Ecto neural progenitor cell (in vitro differentiated cells): Measurements from ENCODE around the gene DHRS13.
"Not testable (repeated sequence)": the region's sequence is repeated elsewhere in the genome, so short reads cannot be mapped to it uniquely, and the experiment has no call there.

Experiments used
- DNase-seq: peaks from one replicate; pipeline ENCODE4 v3.0.0-alpha.2; 2018; ENCODE audit warnings: low spot score

Gene DHRS13

DNA sequence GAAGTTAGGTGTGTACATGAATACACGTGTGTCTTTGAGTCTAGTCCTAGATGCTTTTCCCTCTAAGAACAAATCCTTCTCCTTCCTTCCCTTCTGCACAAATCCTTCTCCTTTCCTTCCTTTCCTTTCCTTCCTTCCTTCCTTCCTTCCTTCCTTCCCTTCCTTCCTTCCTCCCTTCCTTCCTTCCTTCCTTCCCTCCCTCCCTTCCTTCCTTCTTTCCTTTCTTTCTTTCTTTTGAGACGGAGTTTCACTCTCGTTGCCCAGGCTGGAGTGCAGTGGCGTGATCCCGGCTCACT lies 615 bp upstream of the DHRS13 start:
- DNase-seq, result not testable (repeated sequence)

DNA sequence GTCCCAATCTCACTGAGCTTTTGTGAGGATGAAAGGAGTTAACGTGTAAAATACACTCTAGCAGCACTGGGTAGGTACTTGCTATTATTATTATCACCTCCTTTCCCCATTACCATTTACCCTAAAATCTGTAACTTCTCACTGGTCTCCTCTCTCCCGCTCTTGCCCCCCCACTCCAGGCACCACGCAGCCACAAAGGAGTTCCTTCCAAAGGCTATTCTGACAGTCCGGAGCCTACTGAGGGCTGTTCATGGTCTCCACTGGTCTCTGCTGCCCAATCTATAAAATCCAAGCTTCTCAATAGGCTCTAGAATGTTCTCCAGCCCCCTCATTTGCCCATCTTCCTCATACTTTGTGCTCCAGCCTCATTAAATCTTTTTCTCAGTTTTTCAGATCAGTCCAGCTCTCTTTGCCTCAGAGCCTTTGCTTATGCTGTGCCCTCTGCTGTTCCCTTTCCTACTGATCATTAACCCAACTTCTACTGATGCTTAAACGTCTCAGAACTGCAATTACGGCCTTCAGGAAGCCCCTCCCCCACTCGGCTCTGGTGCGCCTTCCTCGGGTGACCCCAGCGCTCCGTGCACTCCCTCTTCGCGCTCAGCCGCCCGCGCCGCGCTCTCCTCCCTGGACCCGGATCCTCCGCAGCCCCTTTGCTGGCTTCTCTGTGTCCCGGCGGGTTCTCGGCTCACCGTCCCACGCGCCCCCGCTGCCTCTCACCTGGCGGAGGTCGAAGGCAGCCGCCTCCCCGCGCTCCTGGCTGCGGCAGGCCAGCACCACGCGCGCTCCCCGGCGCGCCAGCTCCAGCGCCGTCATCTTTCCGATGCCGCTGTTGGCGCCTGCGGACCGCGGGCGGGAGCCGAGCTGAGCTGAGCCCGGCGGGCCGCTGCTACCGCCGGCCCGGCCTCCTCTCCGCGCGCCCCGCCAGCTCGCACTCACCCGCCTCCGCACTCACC lies 737 bp downstream of the DHRS13 start:
- DNase-seq, result no peak

DNA sequence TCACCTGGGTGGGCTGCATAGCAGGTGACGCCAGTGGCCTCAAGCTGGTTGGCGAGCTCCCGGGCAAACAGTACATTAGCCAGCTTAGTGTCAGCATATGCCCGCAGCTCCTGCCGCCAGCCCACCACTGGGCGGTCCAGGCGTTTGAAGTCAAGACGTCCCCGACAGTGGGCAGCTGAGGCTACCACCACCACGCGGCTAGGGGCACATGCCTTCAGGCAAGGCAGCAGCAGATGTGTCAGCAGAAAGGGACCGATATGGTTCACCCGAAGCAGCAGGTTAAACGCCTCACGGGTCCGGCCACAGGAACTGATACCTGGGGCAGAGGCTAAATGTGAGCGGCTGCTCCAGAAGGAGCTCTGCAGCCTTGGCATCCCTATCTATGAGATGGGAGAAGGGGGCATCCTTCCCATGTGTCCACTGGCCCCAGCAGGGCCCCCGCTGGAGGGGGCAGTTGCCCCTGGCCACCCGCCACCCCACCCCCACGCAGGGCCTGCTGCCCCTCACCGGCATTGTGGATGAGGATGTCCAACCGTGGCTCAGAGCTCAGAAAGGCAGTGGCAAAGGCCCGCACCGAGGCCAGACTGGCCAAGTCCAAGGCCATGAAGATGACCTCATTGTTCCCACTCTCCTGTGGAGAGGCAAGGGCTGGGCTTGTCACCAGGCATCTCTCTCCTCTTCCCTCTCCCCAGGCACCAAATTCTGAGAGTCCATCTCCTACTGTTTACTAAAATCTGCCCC lies 1.7 kb downstream of the DHRS13 start:
- no peak for DNase-seq

DNA sequence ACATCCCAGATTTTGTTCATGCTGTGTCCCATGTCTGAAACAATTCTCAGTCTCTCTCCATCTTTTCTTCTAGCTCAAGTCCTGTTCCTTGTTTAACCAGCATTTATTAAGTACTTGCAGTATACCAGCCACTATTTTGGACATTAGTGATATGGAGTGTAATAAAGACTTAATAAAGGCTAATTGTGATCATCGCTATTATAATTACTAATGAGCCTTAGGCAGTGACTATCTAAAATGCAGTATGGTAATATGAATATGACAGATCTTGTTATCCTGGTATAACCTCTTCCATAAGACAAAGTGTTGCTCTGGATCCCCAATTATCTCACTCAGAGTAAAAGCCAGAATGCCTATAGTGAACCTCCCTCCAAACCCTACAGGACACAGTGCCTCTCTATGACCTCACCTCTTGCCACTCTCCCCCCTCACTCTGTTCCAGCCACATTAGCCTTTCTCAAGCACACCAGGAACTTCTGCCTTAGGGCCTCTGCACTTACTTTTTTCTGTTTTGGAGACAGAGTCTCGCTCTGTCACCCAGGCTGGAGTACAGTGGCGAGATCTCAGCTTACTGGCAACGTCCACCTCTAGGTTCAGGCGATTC lies 3.6 kb downstream of the DHRS13 start:
- DNase-seq, result no peak

DNA sequence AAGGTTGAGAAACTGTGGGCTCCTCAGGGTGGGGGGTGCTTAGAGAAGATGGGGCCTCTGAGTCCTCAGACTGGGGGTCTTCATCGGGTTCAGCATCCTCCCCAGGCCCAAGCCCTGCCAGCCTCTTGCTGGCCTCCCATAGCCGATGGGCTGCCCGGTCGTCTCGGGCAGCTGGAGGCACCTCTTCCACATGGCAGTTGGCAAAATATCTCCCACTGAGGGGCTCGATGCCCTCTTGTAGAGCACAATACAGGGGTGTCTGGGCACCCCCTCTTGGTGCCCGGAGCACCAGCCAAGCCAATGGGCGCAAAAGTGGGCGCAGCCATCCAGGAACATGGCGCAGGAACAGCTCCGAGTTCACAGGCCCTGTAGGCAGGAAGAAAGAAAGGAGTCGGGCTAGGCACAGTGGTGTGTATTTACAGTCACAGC lies 4.3 kb downstream of the DHRS13 start:
- DNase-seq, result no peak

DNA sequence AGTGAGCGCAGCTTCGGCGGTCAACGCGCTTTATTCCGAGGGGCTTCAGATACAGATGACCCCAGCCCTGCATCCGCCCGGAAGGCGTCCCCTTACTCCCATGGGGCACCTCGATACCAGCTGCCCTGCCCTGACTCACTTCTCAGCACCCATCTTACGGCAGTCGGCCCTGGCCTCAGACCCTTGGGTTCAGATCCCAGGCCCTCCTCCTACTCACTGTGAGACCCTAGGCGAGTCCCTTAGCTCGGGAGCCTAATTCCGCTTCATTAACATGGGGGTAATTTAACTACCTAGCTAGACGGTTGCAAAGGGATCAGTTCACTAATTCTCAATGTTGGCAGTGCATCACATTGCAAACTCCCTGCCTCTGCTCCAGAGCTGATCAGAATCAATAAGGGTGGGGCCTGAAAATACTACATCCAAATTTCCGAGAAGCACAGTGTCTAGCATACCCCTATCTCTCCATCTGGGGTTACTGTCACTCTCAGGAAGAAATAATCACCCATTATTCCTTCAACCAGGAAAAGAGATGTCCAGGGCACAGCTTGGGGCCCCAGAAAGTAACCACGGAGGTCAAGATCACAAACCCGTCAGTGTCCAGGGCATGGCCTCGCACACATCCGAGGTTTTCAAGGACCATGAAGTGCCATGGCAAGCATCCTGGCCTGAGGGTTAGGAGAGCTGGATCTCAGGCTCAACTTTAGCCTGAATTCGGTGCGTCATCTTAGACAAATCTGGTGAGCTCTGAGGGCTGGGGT lies 4.9 kb downstream of the DHRS13 start:
- DNase-seq, result no peak

DNA sequence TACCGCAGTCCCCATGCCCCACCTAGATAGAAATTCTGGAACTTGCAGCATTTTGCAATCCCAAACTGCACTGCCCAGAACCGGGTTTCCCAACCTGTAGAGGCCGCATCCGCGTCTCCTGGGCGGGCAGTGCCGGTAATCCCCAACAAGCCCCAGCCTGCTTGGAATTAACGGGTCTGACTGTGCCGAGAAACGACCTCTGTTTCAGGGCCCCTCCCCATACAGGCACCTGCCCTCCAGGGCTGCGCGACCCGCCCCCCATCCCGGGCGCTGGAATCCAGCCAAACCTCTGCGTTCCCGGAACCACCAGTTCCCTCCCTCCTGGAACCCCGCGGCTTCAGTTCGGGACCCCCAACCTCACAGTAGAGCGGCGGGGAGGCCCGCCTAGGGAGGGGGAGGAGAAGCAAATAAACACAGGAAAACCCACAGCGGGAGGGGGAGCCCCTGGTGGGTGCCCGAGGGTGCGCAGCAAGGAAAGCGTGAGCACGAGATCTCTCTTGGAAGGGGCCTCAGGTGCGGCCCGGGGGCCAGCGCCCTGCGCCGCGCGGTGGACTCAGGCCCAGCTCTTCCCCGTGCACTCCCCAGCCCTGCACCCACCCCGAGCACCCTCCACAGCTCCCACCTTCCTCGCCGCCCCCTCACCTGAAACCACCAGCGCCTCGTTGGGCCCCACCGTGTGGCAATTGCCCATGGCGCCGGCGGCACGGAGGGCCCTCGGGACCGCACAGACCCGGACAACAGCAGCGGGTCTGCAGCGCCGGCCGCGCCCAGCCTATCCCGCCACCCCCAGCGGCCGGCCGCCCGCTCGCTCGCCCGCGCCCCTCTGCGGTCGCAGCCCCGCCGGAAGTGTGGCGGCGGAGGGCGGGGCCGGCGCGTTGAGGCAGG lies 5.8 kb downstream of the DHRS13 start, which contains the start of gene FLOT2:
FLOT2 (minus strand) TSS at position 850 of the 885 bp plus-strand sequence; CDS start at position 691, 159 bp downstream.
- peak; percentile 86 for DNase-seq

DNA sequence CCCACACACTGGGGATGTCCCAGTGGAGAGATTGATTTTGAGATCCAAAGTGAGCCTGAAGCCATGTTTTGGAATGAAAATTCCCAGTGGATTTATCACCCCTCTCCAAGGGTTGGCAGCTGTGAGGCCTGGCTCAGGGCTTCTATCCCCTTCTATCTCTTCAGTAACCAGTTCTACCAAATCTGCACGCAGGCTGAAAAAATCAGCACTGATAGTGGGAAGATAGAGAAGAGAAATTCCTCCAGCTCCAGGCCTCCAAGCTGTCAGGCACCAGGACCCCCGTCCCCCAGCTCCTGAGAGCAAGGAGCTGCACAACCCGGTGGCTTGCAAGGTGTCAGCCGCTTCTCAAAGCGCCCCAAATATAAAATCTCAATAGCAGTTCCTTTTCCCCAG lies 6.4 kb downstream of the DHRS13 start:
- no peak for DNase-seq

DNA sequence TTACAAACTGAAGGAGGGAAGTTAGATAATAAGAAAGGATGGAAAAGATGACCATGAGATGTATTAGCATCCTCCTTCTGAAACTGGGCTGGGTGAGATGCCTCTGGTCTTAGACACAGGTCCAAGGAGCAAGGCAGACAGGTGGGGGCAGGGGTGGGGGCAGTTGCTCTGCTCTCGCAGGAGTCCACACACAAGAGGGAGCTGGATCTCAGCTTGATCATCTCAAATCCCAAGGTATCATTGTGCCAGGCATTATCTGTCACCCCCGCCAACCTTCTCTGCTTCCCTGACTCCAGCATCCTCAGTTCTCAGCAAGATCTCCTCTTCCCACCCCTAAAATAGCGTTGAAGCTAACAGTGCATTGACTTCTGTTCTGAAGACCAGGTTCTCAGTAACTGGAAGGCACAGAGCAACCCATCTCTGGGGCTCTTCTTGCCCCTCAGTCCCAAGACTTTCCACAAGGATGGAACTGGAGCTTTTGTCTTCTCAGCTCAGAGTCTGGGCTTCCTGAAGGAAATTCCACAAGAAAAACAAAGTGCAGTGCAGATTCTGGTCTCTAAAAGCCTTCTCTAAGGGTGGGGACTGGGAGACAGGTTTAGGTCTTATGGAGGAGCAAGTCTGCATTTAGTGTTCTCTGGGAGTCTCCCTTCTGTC lies 7.0 kb downstream of the DHRS13 start:
- DNase-seq, result no peak

DNA sequence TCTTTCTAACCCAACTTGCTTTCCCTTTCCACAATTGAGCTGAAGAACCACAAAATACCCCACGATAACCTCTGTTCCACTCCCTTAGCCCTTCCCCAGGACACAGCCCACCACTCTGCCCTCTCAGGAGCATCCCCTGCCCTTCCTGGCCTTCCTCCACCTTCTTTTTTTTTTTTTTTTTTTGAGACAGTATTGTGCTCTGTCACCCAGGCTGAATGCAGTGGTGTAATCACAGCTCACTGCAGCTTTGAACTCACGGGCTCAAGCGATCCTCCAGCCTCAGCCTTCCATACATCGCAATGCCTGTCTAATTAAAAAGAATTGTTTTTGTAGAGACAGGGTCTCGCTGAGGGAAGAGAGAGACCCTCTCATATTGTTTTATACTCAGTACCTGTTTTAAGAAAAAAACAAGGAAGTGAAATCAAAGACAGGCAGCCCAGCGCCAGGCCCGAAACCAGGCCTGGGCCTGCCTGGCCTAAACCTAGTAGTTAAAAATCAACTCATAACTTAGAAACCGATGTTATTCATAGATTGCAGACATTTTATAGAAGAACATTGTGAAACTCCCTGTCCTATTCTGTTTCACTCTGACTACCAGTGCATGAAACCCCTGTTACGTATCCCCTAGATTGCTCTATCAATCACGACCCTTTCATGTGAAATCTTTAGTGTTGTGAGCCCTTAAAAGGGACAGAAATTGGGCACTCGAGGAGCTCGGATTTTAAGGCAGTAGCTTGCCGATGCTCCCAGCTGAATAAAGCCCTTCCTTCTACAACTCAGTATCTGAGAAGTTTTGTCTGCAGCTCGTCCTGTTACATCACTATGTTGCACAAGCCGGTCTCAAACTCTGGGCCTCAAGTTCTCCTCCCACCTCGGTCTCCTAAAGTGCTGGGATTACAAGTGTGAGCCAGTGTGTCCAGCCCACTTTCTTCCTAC lies 9.4 kb downstream of the DHRS13 start:
- not testable (repeated sequence) for DNase-seq

DNA sequence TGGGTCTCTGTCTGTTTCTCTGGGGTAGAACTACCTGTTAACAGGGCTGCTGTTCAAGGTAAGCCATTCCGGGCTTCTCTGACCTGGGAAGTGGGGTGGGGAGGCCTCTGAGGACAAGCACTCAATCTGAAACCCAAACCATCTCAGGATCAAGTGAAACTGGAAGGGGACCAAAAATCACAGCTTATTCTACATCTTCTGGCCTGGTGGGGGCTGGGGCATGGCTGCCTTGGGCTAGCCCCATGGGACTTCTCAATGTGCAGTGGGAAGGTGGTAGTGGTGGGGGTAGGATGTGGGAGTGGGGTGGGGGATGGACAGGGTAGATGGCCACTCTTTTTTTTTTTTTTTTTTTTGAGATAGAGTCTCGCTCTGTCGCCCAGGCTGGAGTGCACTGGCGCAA lies 10.9 kb downstream of the DHRS13 start:
- no peak for DNase-seq

DNA sequence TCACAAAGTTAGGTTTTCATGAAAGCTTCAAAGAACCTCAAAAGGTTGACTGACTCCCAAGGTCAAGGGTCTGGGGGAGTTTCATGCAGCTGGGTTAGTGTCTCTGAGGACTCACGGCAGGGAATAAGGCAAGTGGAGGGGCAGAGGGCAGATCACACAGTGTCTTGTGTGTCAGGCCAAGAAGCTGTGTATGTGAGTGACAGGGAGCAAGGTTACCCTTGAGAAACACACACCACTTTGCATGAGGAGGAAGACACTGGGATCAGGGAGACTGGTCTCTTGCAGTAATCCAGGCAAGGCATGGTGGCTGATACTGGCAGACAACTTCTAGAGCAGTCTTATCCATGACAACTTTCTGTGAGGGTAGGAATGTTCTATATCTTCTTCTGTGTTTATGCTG lies 11.7 kb downstream of the DHRS13 start:
- DNase-seq, result no peak

DNA sequence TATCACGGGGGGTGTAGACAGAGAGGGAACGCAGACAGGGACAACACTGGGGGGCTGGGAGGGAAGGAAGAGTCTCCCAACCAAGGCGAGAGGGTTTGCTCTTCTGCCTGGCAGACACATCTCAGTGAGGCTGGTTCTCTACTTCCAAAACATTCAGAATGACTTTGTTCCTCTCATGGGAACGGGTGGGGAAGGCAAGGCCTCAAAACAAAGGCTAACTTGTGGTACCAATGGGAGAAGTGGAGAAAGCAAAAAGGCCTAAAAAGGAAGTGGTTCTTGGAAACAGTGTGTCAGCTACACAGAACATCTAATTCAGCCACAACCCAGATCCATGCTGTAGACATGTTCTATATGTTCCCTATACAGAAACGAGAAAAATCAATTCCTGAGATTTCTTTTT lies 12.9 kb downstream of the DHRS13 start:
- DNase-seq, result no peak

DNA sequence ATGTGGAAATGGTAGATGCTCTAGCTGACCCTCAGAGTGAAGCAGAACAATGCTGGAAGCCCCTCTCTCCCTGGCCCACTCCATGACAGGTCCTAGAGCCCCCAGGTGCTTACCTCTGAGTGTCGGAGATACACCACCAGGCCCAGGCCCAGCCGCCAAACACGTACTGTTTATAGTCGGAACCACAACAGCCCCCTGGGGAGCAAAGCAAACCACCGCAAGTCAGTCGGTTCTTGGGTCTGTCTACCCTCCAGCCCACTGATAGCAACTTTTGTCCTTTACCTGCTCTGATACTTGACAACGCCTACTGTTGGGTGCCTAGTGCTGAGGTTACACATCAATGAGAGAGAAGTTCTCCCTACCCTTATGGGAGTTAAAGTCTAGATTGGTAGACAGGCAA lies 14.0 kb downstream of the DHRS13 start:
- DNase-seq, result no peak

DNA sequence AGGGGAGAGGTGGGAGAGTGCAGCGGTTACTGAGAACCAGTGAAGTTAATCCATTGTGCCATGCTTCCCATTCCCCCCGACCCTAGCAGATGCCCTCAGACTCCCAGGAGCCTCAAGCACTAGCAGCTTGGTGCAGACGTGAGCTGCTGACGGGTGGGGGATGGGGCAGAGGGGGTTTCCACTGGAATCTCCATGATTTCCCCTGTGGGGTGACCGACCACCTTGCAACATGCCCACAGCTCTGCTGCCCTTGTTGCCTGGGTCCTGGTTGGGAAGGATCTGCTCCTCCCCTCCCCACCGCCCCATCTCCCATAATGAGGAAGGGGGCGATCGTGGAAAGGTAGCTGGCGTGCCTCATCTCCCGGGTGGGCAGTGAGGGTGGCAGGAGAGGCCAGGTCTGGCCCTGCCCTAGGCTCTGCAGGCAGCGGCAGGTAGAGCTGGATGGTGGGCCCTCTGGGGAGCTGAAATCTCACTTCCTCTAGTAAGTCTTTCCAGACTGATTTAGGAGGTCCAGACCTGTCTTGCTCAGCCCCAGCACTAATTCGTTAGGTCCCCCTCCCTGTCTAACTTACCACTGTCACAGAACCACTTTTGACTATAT lies 14.9 kb downstream of the DHRS13 start:
- no peak for DNase-seq

DNA sequence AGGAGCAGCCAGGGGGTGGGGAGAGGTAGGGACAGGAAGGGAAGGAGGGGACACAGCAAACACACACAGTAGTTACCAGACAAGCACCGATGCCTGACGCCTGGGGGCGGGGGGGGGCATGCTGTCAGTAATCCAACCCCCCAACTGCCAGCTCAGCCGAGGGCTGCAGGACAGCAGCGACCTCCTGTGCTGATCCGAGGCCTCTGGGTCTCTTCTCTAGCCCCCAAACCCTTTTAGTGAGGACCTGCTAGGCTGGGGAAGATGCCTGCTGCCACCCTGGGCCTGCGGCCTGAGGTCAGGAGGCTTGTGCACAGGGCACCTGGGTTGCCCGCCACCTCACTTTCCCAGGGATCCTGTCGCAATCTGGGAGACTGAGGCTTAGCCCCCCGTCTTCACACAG lies 16.9 kb downstream of the DHRS13 start:
- DNase-seq, result no peak

DNA sequence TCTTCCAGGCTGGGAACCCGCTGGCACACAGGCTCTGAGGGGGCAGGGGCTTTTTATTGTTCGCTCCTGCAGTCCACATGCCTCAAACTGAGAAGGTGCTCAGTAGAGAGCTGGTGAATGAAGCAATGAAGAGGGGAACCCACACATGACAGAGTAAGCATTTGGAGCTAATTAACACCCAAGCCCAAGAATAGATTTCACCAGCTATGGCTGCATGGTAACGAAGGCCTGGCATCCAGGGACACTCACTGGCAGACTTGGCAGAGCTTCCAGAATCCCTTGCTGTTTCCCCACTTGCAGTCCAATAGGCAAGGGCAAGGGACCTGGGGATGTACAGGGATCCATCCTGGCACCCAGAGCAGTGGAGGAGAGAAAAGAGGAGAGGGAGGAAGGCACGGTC lies 17.5 kb downstream of the DHRS13 start:
- no peak for DNase-seq

DNA sequence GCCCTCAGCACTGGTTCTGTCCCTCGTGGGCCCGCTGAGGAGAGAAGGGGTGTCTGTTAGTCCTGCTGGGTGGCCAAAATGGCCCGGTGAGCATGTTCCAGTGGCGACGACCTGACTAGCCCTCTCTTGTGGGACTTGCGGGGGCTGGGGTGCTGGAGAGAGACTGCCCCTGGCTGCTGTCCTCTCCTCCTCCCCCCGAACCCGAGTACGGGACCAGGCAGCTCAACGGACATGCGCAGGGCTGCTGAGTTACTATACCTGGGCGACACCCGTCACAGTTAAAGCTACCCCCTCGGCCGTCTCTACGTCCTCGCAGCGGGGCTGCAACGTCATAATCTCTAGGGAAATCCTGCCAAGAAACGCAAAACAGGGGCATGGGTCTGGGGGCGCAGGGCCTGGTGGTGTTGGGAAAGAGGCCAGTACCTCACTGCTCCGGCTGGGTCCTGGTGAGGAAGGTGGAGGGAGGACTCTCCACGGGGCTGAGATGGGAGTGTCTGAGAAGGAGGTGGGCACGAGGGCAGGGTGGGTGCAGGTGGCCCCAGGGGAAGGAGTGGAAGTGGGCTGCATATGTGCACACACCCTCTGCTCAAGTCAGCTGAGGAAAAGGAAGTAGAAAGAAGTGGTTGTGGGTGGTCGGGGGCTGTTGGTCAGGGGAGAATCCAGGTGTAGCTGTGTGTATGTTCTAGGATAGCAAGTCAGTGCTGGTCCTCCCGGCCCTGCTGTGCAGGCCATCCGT lies 18.7 kb downstream of the DHRS13 start:
- DNase-seq, result no peak
